Kidney (tissue), 14 donors: ENCODE data around the gene DSTN. TPM values are rescaled to one million over a fixed set of nuclear protein-coding genes. Genes with fewer than 3 reads are reported as not detected.

Experiments used
- DNase-seq, 5 donors: peaks; one replicate each; pipeline ENCODE4 v3.0.0-alpha.2; 2013 to 2020
- FAIRE-seq: peaks from 2 replicates; lab custom pipeline; 2012; peaks lifted over from hg19 to GRCh38; lab: Jason Lieb, UNC
- H3K27ac ChIP-seq, 2 donors: one replicate each; pipeline ENCODE4 v1.7.0; 2013; ENCODE audit warnings: low read depth in 2 of 2, low read length in 2 of 2, inconsistent platforms in 1 of 2
- H3K27me3 ChIP-seq: one replicate; pipeline ENCODE4 v1.7.1; 2013; ENCODE audit warnings: low read length, inconsistent platforms; ENCODE audit not compliant: control insufficient read depth, insufficient read depth
- H3K36me3 ChIP-seq, 3 donors: one replicate each; pipeline versions ENCODE4 v1.7.0 to v1.7.1; 2013; ENCODE audit warnings: low read length in 3 of 3, control low read depth in 1 of 3, inconsistent platforms in 1 of 3; ENCODE audit not compliant: insufficient read depth in 3 of 3, control insufficient read depth in 2 of 3
- H3K4me1 ChIP-seq, 3 donors: one replicate each; pipeline versions ENCODE4 v1.7.0 to v1.7.1; 2013; ENCODE audit warnings: low read length in 3 of 3, inconsistent platforms in 1 of 3, low read depth in 1 of 3; ENCODE audit not compliant: control insufficient read depth in 2 of 3, insufficient read depth in 2 of 3
- H3K4me3 ChIP-seq, 3 donors: one replicate each; pipeline versions ENCODE4 v1.7.0 to v1.8.1; 2013; ENCODE audit warnings: low read length in 3 of 3, control low read depth in 1 of 3, inconsistent platforms in 1 of 3
- H3K9ac ChIP-seq, 3 donors: one replicate each; pipeline versions ENCODE4 v1.7.0 to v1.7.1; 2013; ENCODE audit warnings: low read length in 3 of 3, control low read depth in 1 of 3, inconsistent platforms in 1 of 3
- H3K9me3 ChIP-seq, 3 donors: one replicate each; pipeline versions ENCODE4 v1.7.0 to v1.7.1; 2013; ENCODE audit warnings: low read length in 3 of 3, control low read depth in 1 of 3, inconsistent platforms in 1 of 3; ENCODE audit not compliant: control insufficient read depth in 2 of 3, insufficient read depth in 1 of 3
- CTCF ChIP-seq: IDR thresholded peaks from 3 replicates; pipeline ENCODE4 v1.5.1; 2012; ENCODE audit warnings: mild to moderate bottlenecking, moderate library complexity, borderline replicate concordance; ENCODE audit not compliant: insufficient read depth; ENCODE audit errors: extremely low read depth
- intact Hi-C: fragments of 100-400 bp; cut with DNase I; formaldehyde crosslinking; loops from one replicate; pipeline ENCODE4 v1.11.1; 2022
- polyA plus RNA-seq: library from polyadenylated mRNA; stranded (reverse); fragments of 350-450 nt; fragmentation: Illumina TruSeq; extraction: RNeasy Lipid Tissue Mini Kit (QIAGEN cat#74804); gene quantifications from one replicate; pipeline ENCODE4 v1.2.3, GENCODE V29; 2014; ENCODE audit warnings: low read depth, low replicate concordance; ENCODE audit not compliant: insufficient read depth
- total RNA-seq: library from RNA; stranded (reverse); fragmentation: NEBNext Ultra II Directional; extraction: Animal tissue kit (Norgen Biotek cat#: 25700); gene quantifications from one replicate; pipeline ENCODE4 v1.2.1, GENCODE V29; 2021
- donor health status: control.
- donor health status: control.
- donor health status: control.
- donor health status: control.
- donor health status: control.
- donor health status: DM: yes; HTN: yes; CAD: no.
- donor health status: Normal renal cell carcinoma (clear cell type).

The DSTN gene
- total and polyA plus RNA-seq, 2 donors from 2014 or later: 409 to 525 TPM

GRCh38 chr20:17605131-17605660 lies 35.3 kb downstream of the DSTN start:
- DNase-seq (peak in 2 of 5 donors; percentile 24 to 41), FAIRE-seq (no peak)
- H3K9me3 ChIP-seq: no peaks in the 10 kb centered on the region
- no peaks in the 10 kb centered on the region for H3K27me3 ChIP-seq
- peaks cover 6 to 13% (median 9%) of the 10 kb centered on the region in 3 donors for H3K36me3 ChIP-seq
- peak overlapping the region; percentile 14 to 26 for H3K27ac ChIP-seq
- H3K9ac ChIP-seq: no peak overlapping the region
- intact Hi-C loops: no loop called here
- H3K4me1 ChIP-seq: peaks cover 2 to 23% (median 20%) of the 10 kb centered on the region in 3 donors
- TF ChIP-seq CTCF: no peak
- no peak overlapping the region for H3K4me3 ChIP-seq

- Histone ChIP-seq H3K9ac (no peak overlapping the region), H3K9me3 (no peaks in the 10 kb centered on the region), H3K4me3 (no peak overlapping the region), H3K27ac (no peak overlapping the region), H3K36me3 (peaks cover 6 to 13% (median 9%) of the 10 kb centered on the region in 3 donors), H3K4me1 (peaks cover 2 to 23% (median 23%) of the 10 kb centered on the region in 3 donors), H3K27me3 (no peaks in the 10 kb centered on the region)
- TF ChIP-seq CTCF: no peak
- no peak for FAIRE-seq
- no peak for DNase-seq
- intact Hi-C loops: no loop called here
Measured at GRCh38 chr20:17606001-17606400, 36.1 kb downstream of the DSTN start.

- H3K4me1 ChIP-seq: peaks cover 0 to 13% (median 12%) of the 10 kb centered on the region in 3 donors
- no peaks in the 10 kb centered on the region for H3K9me3 ChIP-seq
- DNase-seq: no peak
- H3K36me3 ChIP-seq: peaks cover 5 to 10% (median 6%) of the 10 kb centered on the region in 3 donors
- H3K27ac ChIP-seq: no peak overlapping the region
- no peak overlapping the region for H3K9ac ChIP-seq
- H3K4me3 ChIP-seq: no peak overlapping the region
- no peaks in the 10 kb centered on the region for H3K27me3 ChIP-seq
- TF ChIP-seq CTCF: no peak
- intact Hi-C loops: no loop called here
- no peak for FAIRE-seq
Measured at GRCh38 chr20:17608701-17609497, 39.0 kb downstream of the DSTN start.
